Muscle layer of colon (tissue), 2 donors: ENCODE data around the gene FRS3.

Experiments
- H3K27ac ChIP-seq: one replicate; pipeline ENCODE4 v1.7.0; 2013; ENCODE audit warnings: low read depth, mild to moderate bottlenecking, low read length, moderate library complexity
- H3K27me3 ChIP-seq, 2 donors: one replicate each; pipeline ENCODE4 v1.7.0; 2013; ENCODE audit warnings: low read length in 2 of 2, mild to moderate bottlenecking in 2 of 2; ENCODE audit not compliant: insufficient read depth in 2 of 2, control insufficient read depth in 1 of 2
- H3K36me3 ChIP-seq: one replicate; pipeline ENCODE4 v1.7.0; 2013; ENCODE audit warnings: mild to moderate bottlenecking, low read length; ENCODE audit not compliant: insufficient read depth
- H3K4me1 ChIP-seq: one replicate; pipeline ENCODE4 v1.7.0; 2013; ENCODE audit warnings: mild to moderate bottlenecking, low read length; ENCODE audit not compliant: insufficient read depth
- H3K4me3 ChIP-seq, 2 donors: one replicate each; pipeline ENCODE4 v1.7.0; 2013; ENCODE audit warnings: low read length in 2 of 2, low read depth in 1 of 2, mild to moderate bottlenecking in 1 of 2, moderate library complexity in 1 of 2
- H3K9ac ChIP-seq: one replicate; pipeline ENCODE4 v1.7.0; 2013; ENCODE audit warnings: low read length
- H3K9me3 ChIP-seq: one replicate; pipeline ENCODE4 v1.7.0; 2013; ENCODE audit warnings: mild to moderate bottlenecking, low read length
- donor health status: abdominal sarcoma.
- donor health status: Adenocarcinoma of cecum.

The FRS3 gene

DNA sequence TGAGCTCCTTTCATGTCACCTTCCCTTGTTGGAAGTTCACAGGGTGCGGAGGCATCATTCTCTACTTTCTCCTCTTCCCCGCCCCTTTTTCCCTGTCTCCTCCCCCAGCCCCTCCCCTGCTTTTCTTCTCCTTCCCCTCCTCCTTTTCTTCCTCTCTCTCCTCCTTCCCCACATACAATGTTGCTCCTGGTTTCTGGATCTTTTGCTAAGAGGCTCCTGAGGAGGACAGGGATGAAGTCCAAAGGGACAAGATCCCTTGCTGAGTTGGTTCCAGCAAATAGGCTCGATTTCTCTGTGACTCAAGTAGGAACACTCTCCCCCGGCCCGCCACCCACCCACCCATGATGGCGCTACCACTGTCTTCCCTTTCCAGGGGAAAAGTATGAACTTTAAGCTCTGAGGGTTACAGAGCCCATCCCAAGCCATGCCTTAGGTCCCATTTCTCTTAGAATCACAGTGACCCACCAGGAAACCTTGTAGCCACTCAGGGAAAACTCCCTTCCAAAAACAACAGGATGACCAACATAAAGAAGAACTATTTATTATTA is 43.4 kb downstream of the FRS3 start:
- Histone ChIP-seq H3K4me3 (peak overlapping the region in 1 of 2 donors; percentile 44), H3K9me3 (no peaks in the 10 kb centered on the region), H3K27me3 (no peaks in the 10 kb centered on the region), H3K27ac (no peak overlapping the region), H3K9ac (no peak overlapping the region), H3K4me1 (peaks cover 31% of the 10 kb centered on the region), H3K36me3 (no peaks in the 10 kb centered on the region)

DNA sequence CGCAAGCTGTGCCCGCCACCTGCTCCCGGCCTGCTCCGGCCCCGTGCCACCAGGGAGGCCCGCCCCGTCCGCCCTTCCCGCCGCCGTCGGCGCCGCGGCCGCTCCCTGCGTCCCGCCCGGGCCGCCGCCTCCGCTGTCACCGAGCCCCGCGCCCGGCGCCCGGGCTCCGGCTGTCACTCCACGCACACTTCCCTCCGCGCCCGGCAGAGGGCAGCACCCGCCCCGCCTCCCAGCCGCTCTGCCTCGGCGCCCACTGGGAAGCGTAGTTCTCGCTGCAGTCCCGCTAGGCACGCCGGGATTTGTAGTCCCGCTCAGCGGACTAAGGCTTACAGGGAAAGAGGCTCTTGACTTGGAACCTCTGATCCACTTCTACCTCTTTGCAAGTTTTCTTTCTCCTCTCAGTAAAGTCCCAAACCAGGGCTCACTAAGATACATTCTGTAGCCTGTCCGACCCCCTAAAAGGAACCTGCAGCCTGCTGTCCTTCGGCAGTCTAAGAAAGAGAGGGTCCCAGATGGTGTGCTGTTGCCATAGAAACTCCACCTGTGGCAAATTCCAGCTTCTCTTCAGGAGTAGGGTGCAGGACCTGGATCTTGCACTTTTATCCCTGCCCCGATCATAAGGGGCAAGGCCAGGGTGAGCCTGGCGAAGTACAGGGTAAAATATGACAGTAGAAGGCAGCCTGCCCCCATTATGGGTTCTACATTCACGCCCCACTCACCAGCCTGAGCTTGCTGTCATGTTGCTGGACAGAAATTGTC is 44.1 kb downstream of the FRS3 start, which contains the start of gene TFEB:
TSS of gene TFEB (minus strand) at position 182 of the 759 bp plus-strand sequence. CDS start 44,395 bp downstream, outside the sequence.
- no peaks in the 10 kb centered on the region for H3K9me3 ChIP-seq
- no peaks in the 10 kb centered on the region for H3K36me3 ChIP-seq
- peak within 1 kb of the TSS; percentile 70 to 81 for H3K4me3 ChIP-seq
- H3K4me1 ChIP-seq: peaks cover 37% of the 10 kb centered on the region
- no peak within 1 kb of the TSS for H3K9ac ChIP-seq
- no peaks in the 10 kb centered on the region for H3K27me3 ChIP-seq
- peak within 1 kb of the TSS; percentile 98 for H3K27ac ChIP-seq

DNA sequence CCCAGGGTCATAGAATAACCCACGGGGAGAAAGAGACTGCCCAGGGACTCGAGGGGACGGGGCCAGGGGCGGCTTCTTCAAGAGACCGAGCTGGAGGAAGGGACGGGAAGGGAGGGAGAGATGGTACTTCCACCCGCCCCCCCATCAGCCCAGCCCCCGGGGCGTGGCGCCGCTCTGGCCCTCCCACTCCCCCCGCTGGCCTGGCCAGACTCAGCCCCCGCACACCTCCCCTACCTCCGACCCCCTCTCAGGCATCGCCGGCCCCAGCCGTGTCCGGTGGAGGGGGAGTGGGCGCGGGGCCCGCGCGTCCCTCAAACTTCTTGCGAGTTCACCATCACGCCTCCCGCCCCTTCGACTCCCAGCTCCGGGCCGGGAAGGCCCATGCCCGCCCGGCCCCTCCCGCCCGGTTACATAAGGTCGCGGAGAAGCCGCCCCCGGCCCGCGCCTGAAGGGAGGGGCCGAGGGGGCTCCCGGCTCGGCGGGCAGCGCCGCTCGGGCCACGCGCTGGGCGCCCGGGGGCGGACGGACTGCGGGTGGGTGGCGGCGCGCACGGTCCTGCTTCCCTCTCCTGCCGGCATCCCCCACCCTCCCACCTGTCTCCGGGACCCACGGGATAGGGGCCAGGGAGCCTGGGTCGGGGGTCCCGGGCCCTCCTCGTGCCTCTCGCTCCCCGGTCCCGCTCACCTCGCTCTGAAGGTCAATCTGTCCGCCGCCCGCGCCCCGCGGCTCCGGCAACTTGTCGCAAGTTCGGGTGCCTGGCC is 44.9 kb downstream of the FRS3 start:
- H3K27me3 ChIP-seq: no peaks in the 10 kb centered on the region
- H3K4me3 ChIP-seq: peak overlapping the region; percentile 70 to 81
- no peaks in the 10 kb centered on the region for H3K36me3 ChIP-seq
- no peak overlapping the region for H3K9ac ChIP-seq
- H3K9me3 ChIP-seq: no peaks in the 10 kb centered on the region
- H3K27ac ChIP-seq: peak overlapping the region; percentile 98
- peaks cover 43% of the 10 kb centered on the region for H3K4me1 ChIP-seq

DNA sequence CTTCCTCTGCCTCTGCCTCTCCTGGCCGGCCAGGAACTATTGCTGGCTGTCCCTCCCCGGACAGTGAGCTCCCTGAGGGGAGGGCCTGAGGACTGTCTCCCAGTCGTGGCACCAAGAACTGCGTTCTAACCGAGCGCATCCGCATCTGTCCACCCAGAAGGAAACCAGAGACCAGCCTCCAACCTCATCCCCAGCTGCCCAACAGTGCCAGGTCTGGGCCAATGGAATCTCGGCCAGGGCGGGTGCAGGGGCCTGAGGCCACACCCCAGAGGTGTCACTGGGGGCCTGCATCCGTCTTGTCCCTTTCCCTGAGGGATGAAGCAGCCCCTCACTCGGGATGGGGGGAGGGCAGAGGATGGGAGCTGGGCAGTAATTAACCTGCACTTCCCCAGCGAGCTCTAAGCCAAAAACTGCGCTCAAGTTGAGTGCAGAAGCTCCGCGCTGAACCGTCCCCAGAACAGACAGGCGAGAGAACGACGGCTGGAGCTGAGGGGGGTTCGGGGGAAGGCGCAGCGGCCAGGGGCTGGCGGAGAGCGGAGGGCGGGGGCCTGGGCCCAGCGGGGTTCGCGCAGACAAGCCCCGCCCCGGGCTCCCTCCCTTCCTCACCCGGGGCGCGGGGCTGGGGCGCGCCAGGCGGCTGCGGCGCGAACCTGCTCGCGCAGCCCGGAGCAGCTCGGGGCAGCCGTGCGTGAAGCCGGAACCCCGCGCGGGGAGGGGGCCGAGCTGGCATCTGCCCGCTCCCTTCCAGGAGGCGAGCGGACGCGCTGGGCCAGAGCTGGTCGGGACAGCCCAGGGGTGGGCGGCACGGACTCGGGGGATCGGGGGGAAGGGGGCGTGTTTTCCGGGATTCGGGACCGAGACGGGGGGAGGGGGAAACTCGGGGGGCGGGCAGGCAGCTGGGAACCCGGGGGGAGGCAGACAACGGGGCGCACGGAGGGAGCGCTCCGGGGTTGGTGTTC is 45.7 kb downstream of the FRS3 start:
- Histone ChIP-seq H3K4me3 (peak overlapping the region; percentile 70 to 81), H3K27ac (peak overlapping the region; percentile 98), H3K27me3 (no peaks in the 10 kb centered on the region), H3K9me3 (no peaks in the 10 kb centered on the region), H3K4me1 (peaks cover 43% of the 10 kb centered on the region), H3K36me3 (no peaks in the 10 kb centered on the region), H3K9ac (peak overlapping the region; percentile 53)

DNA sequence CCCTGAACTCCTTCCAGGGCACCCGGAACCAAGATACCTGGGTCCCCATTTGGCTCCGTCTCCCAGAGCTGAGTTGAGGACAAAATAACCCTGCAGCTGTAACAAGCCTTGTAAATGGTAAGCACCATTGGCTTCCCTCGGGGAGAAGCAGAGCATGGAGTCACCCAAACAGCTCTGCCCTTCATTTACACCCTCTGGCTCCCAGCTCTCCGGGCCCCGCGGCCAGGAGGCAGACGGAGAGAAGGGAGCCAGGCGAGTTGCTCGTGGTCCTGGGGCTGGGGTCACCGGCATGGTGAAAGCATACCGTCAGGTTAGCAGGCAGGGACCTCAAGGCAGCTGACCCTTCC is 46.4 kb downstream of the FRS3 start:
- Histone ChIP-seq H3K36me3 (no peaks in the 10 kb centered on the region), H3K27me3 (no peaks in the 10 kb centered on the region), H3K27ac (peak overlapping the region; percentile 98), H3K9me3 (no peaks in the 10 kb centered on the region), H3K4me3 (peak overlapping the region; percentile 70 to 81), H3K4me1 (peaks cover 43% of the 10 kb centered on the region), H3K9ac (peak overlapping the region; percentile 53)

DNA sequence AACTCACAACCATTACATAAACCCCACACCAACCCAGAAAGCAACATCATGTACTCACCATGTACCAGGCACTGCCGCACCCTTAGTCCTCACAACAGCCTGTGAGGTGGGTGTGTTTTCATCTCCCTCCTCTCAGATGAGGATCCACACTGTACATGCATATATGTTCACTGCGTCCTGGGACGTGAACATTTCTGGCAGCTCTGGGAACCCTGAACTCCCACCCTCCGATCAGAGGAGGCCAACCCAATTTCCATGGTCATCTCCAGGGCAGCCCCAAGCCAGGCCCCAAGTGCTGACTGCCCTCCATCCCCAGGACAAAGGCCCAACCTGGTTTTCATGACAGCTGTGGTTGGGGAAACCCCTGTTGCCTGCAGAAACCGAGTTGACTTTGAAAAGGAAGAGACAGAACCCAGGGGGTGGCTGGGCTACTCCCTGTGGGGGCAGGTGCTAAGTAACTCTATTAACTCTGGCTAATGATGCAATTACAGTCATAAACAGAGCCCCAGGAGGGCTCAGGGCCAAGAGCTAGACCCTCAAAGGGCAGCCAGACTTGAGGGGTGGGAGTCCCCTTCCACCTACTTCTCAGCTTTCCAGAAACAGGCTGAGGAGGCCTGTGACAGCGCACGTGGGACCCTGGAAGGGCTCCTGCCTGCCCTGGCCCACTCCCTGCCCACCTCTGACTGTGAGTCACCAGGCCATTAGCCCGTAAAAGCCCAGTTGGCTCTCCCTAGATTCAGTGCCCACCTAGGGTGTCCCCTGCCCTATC is 46.9 kb downstream of the FRS3 start:
- Histone ChIP-seq H3K4me1 (peaks cover 43% of the 10 kb centered on the region), H3K9me3 (no peaks in the 10 kb centered on the region), H3K9ac (peak overlapping the region; percentile 53), H3K4me3 (peak overlapping the region in 1 of 2 donors; percentile 70), H3K27me3 (no peaks in the 10 kb centered on the region), H3K36me3 (no peaks in the 10 kb centered on the region), H3K27ac (peak overlapping the region; percentile 98)

DNA sequence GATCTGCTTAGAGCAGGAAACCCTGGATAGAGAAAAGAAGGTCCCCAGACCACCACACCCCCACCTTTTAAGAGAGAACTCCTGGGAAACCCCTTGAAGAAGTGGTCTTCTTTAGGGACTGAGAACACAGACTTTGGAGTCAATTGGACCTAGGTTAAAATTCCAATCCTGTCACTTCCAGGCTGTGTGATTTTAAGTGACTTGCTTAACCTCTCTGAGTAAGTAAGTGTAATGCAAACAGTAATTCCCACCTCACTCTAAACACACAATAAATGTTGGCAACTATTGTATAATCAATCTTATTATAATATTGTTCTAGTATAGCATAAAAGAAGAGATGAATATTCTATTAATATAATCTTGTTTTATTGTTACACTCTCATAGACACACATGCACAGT is 47.6 kb downstream of the FRS3 start:
- H3K9me3 ChIP-seq: no peaks in the 10 kb centered on the region
- H3K9ac ChIP-seq: no peak overlapping the region
- no peak overlapping the region for H3K27ac ChIP-seq
- peaks cover 43% of the 10 kb centered on the region for H3K4me1 ChIP-seq
- H3K4me3 ChIP-seq: no peak overlapping the region
- H3K36me3 ChIP-seq: no peaks in the 10 kb centered on the region
- no peaks in the 10 kb centered on the region for H3K27me3 ChIP-seq

DNA sequence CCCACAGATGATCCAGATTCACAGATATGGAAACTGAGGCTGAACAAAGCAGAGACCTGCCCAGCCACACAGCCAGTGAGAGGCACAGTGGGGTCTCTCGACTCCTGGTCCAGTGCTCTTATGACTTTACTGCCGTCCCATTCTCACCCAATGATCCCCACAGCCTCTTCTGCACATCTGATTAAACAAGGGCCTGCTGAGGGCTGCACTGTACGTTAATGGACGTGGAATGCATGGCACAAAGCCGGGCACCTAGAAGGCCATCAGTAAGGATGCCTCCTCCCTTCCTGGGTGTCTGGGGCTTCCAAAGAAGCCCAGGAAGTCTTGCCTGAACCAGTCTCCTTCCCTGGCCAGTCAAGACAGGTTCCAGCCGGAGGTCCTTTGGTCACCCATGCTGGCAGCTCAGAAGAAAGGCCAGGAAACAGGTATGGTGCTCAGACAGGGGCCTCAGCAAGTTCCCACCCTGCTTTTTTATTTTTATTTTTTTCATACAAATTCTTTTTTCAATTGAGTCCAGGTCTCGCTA is 48.1 kb downstream of the FRS3 start:
- H3K9ac ChIP-seq: no peak overlapping the region
- H3K4me3 ChIP-seq: no peak overlapping the region
- H3K36me3 ChIP-seq: no peaks in the 10 kb centered on the region
- no peaks in the 10 kb centered on the region for H3K27me3 ChIP-seq
- H3K27ac ChIP-seq: no peak overlapping the region
- H3K4me1 ChIP-seq: peaks cover 43% of the 10 kb centered on the region
- H3K9me3 ChIP-seq: no peaks in the 10 kb centered on the region

DNA sequence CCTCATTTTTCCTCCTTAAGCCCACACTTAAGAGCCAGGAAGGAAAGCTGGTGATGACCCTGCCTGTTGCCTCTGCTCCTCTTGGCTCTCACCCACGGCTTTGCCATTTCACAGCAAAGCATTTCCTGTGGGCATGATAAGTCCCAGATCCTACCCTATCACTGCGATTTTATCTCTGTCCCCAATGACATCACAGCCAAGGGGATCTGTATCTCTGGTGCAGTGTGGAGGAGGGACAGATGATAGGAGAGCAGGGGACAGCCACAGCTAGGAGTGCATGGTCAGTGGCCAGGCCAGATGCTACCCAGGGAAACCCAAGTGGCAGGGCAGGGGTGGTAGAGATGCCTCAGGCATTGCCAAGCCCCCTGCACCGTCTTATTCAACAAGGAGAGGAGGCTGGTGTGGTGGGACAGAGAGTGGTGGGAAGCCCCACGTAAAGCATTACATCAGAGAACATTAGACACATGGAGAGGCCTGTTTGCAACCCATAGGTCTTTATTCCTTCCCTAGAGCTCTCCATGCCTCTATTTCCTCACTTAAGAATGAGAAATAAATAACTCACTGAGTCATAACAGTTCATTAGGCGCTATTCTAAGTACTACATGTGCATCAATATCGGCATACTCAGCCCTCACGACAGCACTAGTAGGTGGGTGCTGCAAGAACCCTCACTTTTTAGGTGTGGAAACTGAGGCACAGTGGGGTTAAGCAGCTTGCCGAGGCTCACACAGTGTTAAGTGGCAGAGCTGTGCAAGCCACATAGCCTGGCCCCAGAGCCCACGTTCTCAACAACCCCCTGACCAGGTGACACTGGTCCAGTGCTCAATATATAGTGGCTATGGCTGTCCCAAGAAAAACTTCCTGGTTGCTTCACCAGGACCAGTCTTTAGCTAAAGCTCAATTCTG is 48.9 kb downstream of the FRS3 start:
- Histone ChIP-seq H3K4me1 (peaks cover 39% of the 10 kb centered on the region), H3K27ac (no peak overlapping the region), H3K36me3 (no peaks in the 10 kb centered on the region), H3K4me3 (no peak overlapping the region), H3K27me3 (no peaks in the 10 kb centered on the region), H3K9ac (no peak overlapping the region), H3K9me3 (no peaks in the 10 kb centered on the region)
